ENCODE measurements around the gene OR51D1.

OR51D1 gene

DNA sequence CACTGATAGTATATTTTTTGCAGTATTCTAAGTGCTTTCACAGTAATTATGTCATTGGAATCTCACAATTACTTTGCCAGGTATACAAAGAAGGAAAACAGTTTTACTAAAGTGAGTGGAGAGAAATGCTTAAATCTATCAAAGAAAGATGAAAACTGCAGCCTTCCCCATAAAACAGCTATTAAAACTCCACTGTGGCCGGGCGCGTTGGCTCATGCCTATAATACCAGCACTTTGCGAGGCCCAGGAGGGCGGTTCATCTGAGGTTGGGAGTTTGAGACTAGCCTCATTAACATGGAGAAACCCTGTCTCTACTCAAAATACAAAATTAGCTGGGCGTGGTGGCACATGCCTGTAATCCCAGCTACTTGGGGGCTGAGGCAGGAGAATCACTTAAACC lies 25.6 kb downstream of the OR51D1 start:
- DNase-seq (no peak), ATAC-seq (replicated peaks) (no peak)
- Mint-ChIP-seq H3K36me3 (ENCODE audit: insufficient read depth) (no peaks in the 10 kb centered on the region), H3K4me1 (ENCODE audit: low read depth in 2 of 2) (no peaks in the 10 kb centered on the region), H3K9me3 (no peaks in the 10 kb centered on the region), H3K4me3 (no peak overlapping the region), H3K27ac (no peak overlapping the region), H3K27me3 (peaks cover 17 to 30% of the 10 kb centered on the region in 2 donors)

- H3K9me3 Mint-ChIP-seq = no peaks in the 10 kb centered on the region
- H3K27ac Mint-ChIP-seq = no peak overlapping the region
- no peaks in the 10 kb centered on the region for H3K4me1 Mint-ChIP-seq (ENCODE audit: low read depth in 2 of 2)
- DNase-seq (no peak), ATAC-seq (replicated peaks) (no peak)
- H3K4me3 Mint-ChIP-seq = no peak overlapping the region
- H3K27me3 Mint-ChIP-seq = peaks cover 17 to 30% of the 10 kb centered on the region in 2 donors
- no peaks in the 10 kb centered on the region for H3K36me3 Mint-ChIP-seq (ENCODE audit: insufficient read depth)
Measured at GRCh38 chr11:4664183-4664582, 26.9 kb downstream of the OR51D1 start.

DNA sequence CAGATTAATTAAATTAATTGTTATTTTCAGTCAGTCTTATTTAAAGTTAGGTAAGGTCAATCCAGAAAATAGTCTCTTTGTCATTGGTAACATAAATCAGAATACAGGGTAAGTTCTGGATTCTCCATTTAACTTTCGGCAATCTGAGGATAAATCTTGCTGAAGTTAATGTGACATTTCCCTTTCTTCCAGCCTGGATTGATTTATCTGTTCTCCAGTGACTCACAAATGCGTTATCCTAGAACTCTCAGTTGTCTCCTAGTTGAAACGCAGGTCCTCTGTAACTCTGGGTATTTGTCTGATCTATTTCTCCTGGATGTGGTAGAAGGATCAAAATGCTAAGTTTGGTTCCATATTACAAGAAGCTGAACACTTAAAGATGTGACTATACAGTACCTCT lies 27.5 kb downstream of the OR51D1 start:
- no peaks in the 10 kb centered on the region for H3K9me3 Mint-ChIP-seq
- no peak for ATAC-seq (replicated peaks)
- DNase-seq = no peak
- H3K27ac Mint-ChIP-seq = no peak overlapping the region
- no peaks in the 10 kb centered on the region for H3K4me1 Mint-ChIP-seq (ENCODE audit: low read depth in 2 of 2)
- H3K36me3 Mint-ChIP-seq (ENCODE audit: insufficient read depth) = no peaks in the 10 kb centered on the region
- H3K27me3 Mint-ChIP-seq = peaks cover 17 to 30% of the 10 kb centered on the region in 2 donors
- H3K4me3 Mint-ChIP-seq = no peak overlapping the region

DNA sequence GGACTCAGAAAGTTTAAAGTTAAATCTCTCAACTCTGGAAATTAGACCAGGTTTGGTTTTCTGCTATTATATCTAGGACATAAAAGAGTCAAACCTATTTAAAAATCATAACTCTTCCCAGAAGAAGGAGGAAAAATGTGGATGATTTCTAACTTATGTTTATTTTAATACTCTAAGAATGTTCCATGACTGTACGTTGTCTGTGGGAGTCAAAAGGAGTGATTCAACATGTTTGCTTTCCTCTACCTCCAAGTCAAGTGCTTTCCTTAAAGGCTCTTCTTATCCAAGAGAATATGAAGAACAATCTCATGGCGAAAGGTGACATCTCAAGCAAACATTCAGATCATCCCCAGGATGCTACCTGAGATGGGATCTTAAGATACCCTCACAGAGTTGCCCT lies 28.1 kb downstream of the OR51D1 start:
- Mint-ChIP-seq H3K27me3 (peaks cover 12 to 30% of the 10 kb centered on the region in 2 donors), H3K4me3 (no peak overlapping the region), H3K4me1 (ENCODE audit: low read depth in 2 of 2) (no peaks in the 10 kb centered on the region), H3K36me3 (ENCODE audit: insufficient read depth) (no peaks in the 10 kb centered on the region), H3K9me3 (no peaks in the 10 kb centered on the region), H3K27ac (no peak overlapping the region)
- ATAC-seq (replicated peaks) = no peak
- no peak for DNase-seq

DNA sequence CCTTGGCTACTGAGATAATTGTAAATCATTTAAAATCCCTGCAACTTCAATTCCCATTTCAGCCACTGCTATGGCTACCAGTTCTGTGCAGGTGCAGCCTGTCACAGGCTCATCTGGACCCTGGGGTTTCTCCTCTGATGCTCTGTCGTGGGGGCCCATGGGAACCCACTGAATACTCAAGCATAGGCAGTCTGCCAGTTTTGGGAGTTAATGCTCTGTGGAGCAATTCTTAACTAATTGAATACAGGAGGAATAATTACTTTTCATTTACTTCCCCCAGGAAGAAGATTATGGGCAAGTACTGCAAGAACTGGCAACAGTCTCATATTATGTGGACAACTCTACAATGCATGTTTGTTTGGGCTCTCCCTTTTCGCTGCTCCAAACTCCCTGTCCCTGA lies 34.5 kb downstream of the OR51D1 start:
- Mint-ChIP-seq H3K36me3 (ENCODE audit: insufficient read depth) (no peaks in the 10 kb centered on the region), H3K4me1 (ENCODE audit: low read depth in 2 of 2) (no peaks in the 10 kb centered on the region), H3K27me3 (peaks cover 18 to 31% of the 10 kb centered on the region in 2 donors), H3K27ac (no peak overlapping the region), H3K9me3 (no peaks in the 10 kb centered on the region), H3K4me3 (no peak overlapping the region)
- DNase-seq (no peak), ATAC-seq (replicated peaks) (no peak)

- no peak for ATAC-seq (replicated peaks)
- Mint-ChIP-seq H3K4me3 (no peak overlapping the region), H3K27ac (no peak overlapping the region), H3K4me1 (ENCODE audit: low read depth in 2 of 2) (no peaks in the 10 kb centered on the region), H3K36me3 (ENCODE audit: insufficient read depth) (no peaks in the 10 kb centered on the region), H3K9me3 (no peaks in the 10 kb centered on the region), H3K27me3 (peaks cover 18 to 32% of the 10 kb centered on the region in 2 donors)
- no peak for DNase-seq
Measured at GRCh38 chr11:4672470-4672869, 35.2 kb downstream of the OR51D1 start.

DNA sequence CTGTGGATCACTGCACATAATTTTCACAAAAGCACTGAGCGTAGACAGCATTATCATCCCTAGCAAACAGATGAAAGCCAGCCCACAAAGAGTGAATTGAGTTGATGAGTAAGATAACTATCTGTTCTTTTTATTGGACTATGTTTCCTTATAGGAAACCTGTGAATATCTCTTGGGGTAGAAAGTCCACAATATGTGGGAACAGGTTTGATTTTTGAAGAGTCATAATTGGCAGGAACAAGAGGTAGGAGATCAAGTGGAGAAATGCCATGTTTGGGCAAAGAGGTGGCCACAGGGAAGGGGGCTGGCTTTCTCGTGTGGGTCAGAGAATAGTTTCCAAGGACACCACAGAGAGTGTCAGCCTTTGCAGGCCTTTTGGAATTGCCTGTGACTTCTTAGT lies 36.5 kb downstream of the OR51D1 start:
- no peak overlapping the region for H3K27ac Mint-ChIP-seq
- H3K36me3 Mint-ChIP-seq (ENCODE audit: insufficient read depth) = no peaks in the 10 kb centered on the region
- H3K4me3 Mint-ChIP-seq = no peak overlapping the region
- no peaks in the 10 kb centered on the region for H3K9me3 Mint-ChIP-seq
- ATAC-seq (replicated peaks) = no peak
- H3K4me1 Mint-ChIP-seq (ENCODE audit: low read depth in 2 of 2) = no peaks in the 10 kb centered on the region
- no peak for DNase-seq
- peaks cover 18 to 32% of the 10 kb centered on the region in 2 donors for H3K27me3 Mint-ChIP-seq

- Mint-ChIP-seq H3K36me3 (ENCODE audit: insufficient read depth) (no peaks in the 10 kb centered on the region), H3K4me1 (ENCODE audit: low read depth in 2 of 2) (no peaks in the 10 kb centered on the region), H3K27me3 (peaks cover 16 to 26% of the 10 kb centered on the region in 2 donors), H3K4me3 (no peak overlapping the region), H3K27ac (no peak overlapping the region), H3K9me3 (no peaks in the 10 kb centered on the region)
- DNase-seq (no peak), ATAC-seq (replicated peaks) (no peak)
Measured at GRCh38 chr11:4677948-4678347, 40.7 kb downstream of the OR51D1 start.

DNA sequence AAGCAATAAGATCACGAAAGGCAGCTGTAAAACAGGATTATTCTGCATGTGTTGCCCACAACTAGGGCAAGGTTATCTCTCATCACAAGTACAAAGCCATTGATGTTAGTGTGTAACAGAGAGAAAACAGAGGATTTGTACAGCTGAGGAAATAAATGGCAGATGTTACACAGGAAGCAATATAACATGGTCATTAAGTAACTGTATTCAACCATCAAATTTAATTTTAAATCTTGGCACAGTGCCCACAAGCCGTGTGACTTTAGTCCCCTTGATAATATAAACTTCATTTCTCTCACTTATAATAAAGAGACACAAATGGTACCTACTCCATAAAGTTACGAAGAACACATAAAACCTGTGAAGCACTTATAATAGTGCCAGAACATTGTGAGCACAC lies 43.1 kb downstream of the OR51D1 start:
- ATAC-seq (replicated peaks) (no peak), DNase-seq (no peak)
- Mint-ChIP-seq H3K27me3 (peaks cover 5 to 12% of the 10 kb centered on the region in 2 donors), H3K9me3 (no peaks in the 10 kb centered on the region), H3K27ac (no peak overlapping the region), H3K4me1 (ENCODE audit: low read depth in 2 of 2) (no peaks in the 10 kb centered on the region), H3K4me3 (no peak overlapping the region), H3K36me3 (ENCODE audit: insufficient read depth) (no peaks in the 10 kb centered on the region)

DNA sequence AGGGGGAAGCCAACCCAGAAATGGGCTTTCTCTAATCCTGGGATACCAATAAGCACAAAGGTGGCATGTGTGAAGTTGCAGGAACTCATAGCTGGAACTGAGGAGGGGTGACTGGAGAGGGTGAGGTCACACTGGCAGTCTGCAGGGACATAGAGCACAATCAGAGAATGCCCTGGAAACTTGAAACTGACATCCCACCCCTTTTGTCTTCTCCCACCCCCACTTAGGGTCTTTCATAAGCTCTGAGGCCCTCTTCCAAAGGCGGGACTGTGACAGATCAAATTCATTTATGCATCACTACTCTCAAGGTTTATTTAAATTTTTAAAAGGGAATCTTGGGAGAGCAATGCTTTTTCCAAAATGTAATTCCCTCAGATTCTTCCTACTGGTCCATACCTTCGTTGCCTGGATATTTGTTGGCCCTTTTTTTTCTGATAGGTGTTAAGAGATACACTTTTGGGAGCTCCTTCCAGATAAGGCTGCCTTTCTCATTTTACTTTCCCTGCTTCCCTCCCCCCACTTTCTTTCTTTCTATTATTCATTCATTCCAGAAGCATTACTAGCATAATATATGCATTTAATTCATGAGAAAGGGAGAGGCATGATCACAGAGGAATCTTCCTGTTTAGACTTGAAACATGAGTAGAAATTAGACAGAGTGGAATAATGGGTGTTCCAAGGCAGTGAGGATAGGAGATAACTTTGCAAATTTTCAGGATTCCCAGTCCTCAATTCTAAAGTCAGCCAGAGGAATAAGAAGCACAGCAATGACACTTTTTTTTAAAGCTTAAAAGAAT lies 45.5 kb downstream of the OR51D1 start:
- H3K9me3 Mint-ChIP-seq = no peaks in the 10 kb centered on the region
- no peaks in the 10 kb centered on the region for H3K36me3 Mint-ChIP-seq (ENCODE audit: insufficient read depth)
- H3K4me1 Mint-ChIP-seq (ENCODE audit: low read depth in 2 of 2) = no peaks in the 10 kb centered on the region
- DNase-seq = no peak
- H3K4me3 Mint-ChIP-seq = no peak overlapping the region
- H3K27ac Mint-ChIP-seq = no peak overlapping the region
- no peak for ATAC-seq (replicated peaks)
- H3K27me3 Mint-ChIP-seq = peaks cover 0 to 12% of the 10 kb centered on the region in 2 donors

DNA sequence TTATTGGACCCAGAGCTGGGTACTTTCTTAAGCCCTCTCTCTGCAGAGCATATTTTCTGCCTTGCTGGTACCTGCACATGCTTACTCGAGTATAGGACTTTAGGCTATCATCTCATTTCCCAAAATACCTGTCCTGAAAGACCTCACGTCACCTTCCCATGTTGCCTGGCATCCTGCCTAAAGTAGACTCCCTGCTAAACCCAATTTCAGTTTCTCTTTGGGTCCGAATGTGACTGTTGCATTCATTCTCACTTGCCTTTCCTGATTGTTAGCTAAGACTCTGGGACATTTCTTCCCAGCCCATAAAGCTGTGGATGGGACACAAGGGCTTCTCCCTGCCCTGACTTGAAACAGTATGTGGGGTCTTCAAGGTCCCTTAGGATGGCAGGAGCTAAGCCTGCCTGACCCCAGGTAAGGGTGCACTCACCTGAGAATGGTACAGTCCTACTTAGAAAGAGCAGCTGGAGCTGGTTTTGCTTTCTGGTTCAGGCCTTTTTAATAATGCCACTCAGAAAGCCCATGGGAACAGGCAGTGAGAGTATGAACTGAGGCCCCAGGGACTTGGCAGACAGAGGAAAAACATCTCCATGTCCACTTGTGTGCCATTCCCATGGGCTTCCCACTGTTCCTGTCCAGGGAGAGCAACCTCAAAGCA lies 47.5 kb downstream of the OR51D1 start:
- no peak overlapping the region for H3K27ac Mint-ChIP-seq
- no peaks in the 10 kb centered on the region for H3K4me1 Mint-ChIP-seq (ENCODE audit: low read depth in 2 of 2)
- no peaks in the 10 kb centered on the region for H3K9me3 Mint-ChIP-seq
- DNase-seq = no peak
- H3K27me3 Mint-ChIP-seq = peaks cover 0 to 12% of the 10 kb centered on the region in 2 donors
- ATAC-seq (replicated peaks) = no peak
- no peaks in the 10 kb centered on the region for H3K36me3 Mint-ChIP-seq (ENCODE audit: insufficient read depth)
- H3K4me3 Mint-ChIP-seq = no peak overlapping the region
